Caco-2 (cell line): ENCODE data around the gene EN2. TPM values are rescaled to one million over a fixed set of nuclear protein-coding genes. Genes with fewer than 3 reads are reported as not detected.

Source experiments
- BruUV-seq: library from RNA; stranded (reverse); fragments of 400-500 nt; replicated peaks from 2 replicates; lab custom pipeline; 2021; lab: Mats Ljungman, UMichigan
- CTCF ChIA-PET: fragments of 300-600 bp; sonication (Branson Sonifier 250); formaldehyde crosslinking; loops from one replicate; lab custom pipeline; 2022; ENCODE audit warnings: antibody characterized with exemption; lab: Charles Lee
- POLR2A ChIA-PET: fragments of 300-600 bp; sonication (Branson Sonifier 250); formaldehyde crosslinking; loops from one replicate; lab custom pipeline; 2022; ENCODE audit warnings: antibody characterized with exemption; lab: Charles Lee
- DNase-seq, 2 experiments: peaks; one replicate each; pipeline versions ENCODE4 v3.0.0 to v3.0.0-alpha.2; 2020 to 2022
- H3K27me3 ChIP-seq: replicated peaks from 2 replicates; pipeline ENCODE4 v1.6.0; 2011; ENCODE audit warnings: low read length; ENCODE audit not compliant: control insufficient read depth, insufficient read depth
- H3K36me3 ChIP-seq: 2 replicates; pipeline ENCODE4 v1.5.1; 2011; ENCODE audit warnings: low read length; ENCODE audit not compliant: control insufficient read depth, insufficient read depth
- H3K4me1 ChIP-seq: fragments of 250-450 bp; sonication (Bioruptor Pico); 2 replicates; pipeline ENCODE4 v1.5.1; 2020; ENCODE audit warnings: mild to moderate bottlenecking
- H3K4me3 ChIP-seq: 2 replicates; pipeline ENCODE4 v1.5.1; 2011; ENCODE audit warnings: low read depth, mild to moderate bottlenecking, control low read depth, low read length
- H3K9me3 ChIP-seq: fragments of 250-450 bp; sonication (Bioruptor Pico); 2 replicates; pipeline ENCODE4 v1.5.1; 2020; ENCODE audit warnings: mild to moderate bottlenecking, moderate library complexity
- H3K27ac Mint-ChIP-seq: one replicate; pipeline ENCODE4 v1.8.0; 2022; ENCODE audit warnings: mixed read lengths; ENCODE audit not compliant: unreplicated experiment
- H3K27me3 Mint-ChIP-seq: one replicate; pipeline ENCODE4 v1.8.0; 2022; ENCODE audit warnings: mixed read lengths; ENCODE audit not compliant: insufficient read depth, unreplicated experiment
- H3K36me3 Mint-ChIP-seq: one replicate; pipeline ENCODE4 v1.8.0; 2022; ENCODE audit warnings: mild to moderate bottlenecking, mixed read lengths; ENCODE audit not compliant: insufficient read depth, unreplicated experiment
- H3K4me1 Mint-ChIP-seq: one replicate; pipeline ENCODE4 v1.8.0; 2022; ENCODE audit warnings: low read depth, mixed read lengths; ENCODE audit not compliant: unreplicated experiment
- H3K4me3 Mint-ChIP-seq: one replicate; pipeline ENCODE4 v1.8.0; 2022; ENCODE audit warnings: mild to moderate bottlenecking, moderate library complexity, mixed read lengths; ENCODE audit not compliant: unreplicated experiment
- H3K9me3 Mint-ChIP-seq: one replicate; pipeline ENCODE4 v1.8.0; 2022; ENCODE audit warnings: mixed read lengths; ENCODE audit not compliant: unreplicated experiment
- intact Hi-C: fragments of 100-400 bp; cut with micrococcal nuclease; formaldehyde crosslinking; loops from one replicate; pipeline ENCODE4 v1.10.0; 2022; ENCODE audit not compliant: unreplicated experiment
- total RNA-seq: library from RNA; stranded (reverse); gene quantifications from 2 replicates; pipeline ENCODE4 v1.2.3, GENCODE V29; 2022
- TF ChIP-seq, protein P1 (sequence below), 2 experiments: fragments of 200-600 bp in 1 of 2; IDR thresholded peaks; 1 replicate in 1 of 2; 2 replicates in 1 of 2; pipeline versions ENCODE4 v1.5.1 to v1.8.0; 2011 to 2022; ENCODE audit warnings: antibody characterized with exemption in 1 of 2, control low read depth in 1 of 2, inconsistent platforms in 1 of 2, low read depth in 1 of 2, low read length in 1 of 2, mild to moderate bottlenecking in 1 of 2, moderate library complexity in 1 of 2; ENCODE audit not compliant: insufficient read depth in 1 of 2, severe bottlenecking in 1 of 2, unreplicated experiment in 1 of 2

The EN2 gene
- total RNA-seq, 1 experiment from 2014 or later: 1.5 TPM

DNA sequence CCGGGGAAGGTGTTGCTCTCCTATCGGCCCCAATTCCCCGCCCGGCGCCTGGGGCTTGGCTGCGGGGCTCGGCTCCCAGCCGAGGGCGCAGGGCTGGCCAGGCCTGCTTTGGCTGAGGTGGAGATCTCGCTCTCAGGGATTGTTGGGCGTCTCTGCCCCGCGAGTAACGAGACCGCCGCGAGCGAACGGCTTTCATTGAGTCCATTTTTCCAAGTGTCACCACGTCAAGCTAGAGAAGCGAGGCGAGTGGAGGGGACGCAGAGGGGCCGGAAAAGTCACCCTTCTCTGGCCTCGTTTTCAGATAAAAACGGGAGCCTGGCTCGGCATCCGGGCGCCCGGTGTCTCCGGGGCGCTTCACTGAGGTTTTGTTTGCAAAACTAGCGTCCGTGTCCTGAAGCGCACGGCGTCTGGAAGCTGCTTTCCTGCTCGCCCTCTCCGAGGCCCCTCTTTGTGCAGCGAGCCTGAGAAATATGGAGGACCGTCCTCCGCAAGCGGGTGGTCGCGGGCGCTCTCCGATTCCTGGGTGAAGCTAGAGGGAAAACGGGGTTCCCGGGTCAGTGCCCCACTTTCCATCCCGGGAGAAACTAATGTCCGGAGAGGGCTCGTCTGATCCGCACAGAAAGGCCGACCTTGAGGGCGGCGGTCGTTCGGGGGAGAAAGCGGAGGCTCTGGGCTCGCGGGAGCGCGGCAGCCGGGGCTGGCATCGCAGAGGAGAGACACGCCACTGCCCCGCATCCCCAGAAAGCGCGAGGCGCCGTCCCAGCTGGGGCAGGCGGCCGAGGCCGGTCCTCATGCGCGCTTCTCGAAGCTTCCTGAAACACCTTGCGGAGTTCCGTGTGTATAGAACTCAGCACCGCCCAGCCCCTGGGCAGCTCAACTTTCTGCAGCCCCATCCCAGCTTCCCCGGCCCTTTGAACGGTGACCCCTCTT, 3.5 kb upstream of the EN2 start:
- BruUV-seq: no TSS peak
- Histone ChIP-seq H3K36me3 (no peaks in the 10 kb centered on the region), H3K4me3 (no peak overlapping the region), H3K4me1 (peaks cover 8% of the 10 kb centered on the region), H3K27me3 (peaks cover 1% of the 10 kb centered on the region), H3K9me3 (no peaks in the 10 kb centered on the region)
- Mint-ChIP-seq H3K27me3 (peaks cover 23% of the 10 kb centered on the region), H3K4me1 (peaks cover 7% of the 10 kb centered on the region), H3K4me3 (no peak overlapping the region), H3K9me3 (no peaks in the 10 kb centered on the region), H3K36me3 (peaks cover 13% of the 10 kb centered on the region), H3K27ac (no peak overlapping the region)
- TF ChIP-seq, protein P1, sequence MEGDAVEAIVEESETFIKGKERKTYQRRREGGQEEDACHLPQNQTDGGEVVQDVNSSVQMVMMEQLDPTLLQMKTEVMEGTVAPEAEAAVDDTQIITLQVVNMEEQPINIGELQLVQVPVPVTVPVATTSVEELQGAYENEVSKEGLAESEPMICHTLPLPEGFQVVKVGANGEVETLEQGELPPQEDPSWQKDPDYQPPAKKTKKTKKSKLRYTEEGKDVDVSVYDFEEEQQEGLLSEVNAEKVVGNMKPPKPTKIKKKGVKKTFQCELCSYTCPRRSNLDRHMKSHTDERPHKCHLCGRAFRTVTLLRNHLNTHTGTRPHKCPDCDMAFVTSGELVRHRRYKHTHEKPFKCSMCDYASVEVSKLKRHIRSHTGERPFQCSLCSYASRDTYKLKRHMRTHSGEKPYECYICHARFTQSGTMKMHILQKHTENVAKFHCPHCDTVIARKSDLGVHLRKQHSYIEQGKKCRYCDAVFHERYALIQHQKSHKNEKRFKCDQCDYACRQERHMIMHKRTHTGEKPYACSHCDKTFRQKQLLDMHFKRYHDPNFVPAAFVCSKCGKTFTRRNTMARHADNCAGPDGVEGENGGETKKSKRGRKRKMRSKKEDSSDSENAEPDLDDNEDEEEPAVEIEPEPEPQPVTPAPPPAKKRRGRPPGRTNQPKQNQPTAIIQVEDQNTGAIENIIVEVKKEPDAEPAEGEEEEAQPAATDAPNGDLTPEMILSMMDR (IDR thresholded peaks at IDR 0.05; ENCODE audit: insufficient read depth in 1 of 2, low read depth in 1 of 2, low read length in 1 of 2, severe bottlenecking in 1 of 2, unreplicated experiment in 1 of 2): no peak
- POLR2A ChIA-PET: no interaction called here
- intact Hi-C loops: loop anchor here (5.0 kb wide), 1 partner anchor 72 kb away; no protein-coding TSS in a partner anchor
- DNase-seq: no peak
- CTCF ChIA-PET: no interaction called here

DNA sequence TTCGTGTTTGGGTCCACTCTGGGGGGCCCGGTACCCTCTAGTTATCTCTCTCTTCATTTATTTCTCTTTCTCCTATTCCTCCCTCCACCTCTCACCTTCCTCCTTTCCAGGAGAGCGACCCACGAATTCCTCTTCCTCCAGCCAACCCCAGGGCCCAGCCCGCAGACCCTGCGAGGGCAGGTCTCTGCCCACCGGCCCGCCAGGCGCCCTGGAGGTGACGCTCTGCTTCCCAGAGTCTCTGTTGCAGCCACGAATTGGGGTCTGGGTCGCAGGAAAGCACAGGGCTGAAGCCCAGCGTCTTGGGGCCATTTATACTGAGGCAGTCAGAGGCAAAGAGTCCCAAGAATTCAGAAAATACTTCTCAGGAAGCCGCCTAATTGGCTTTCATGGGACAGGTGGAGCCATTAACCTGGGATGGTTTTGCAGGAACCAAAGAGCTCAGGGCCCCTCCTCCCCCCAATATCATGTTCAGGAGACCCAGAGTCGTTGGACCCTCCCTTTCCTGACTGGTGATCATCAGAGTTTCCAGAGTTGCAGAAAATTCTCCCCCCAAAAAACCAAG, 2.7 kb upstream of the EN2 start:
- H3K4me3 Mint-ChIP-seq: peak overlapping the region; percentile 82
- intact Hi-C loops: loop anchor here (5.0 kb wide), 1 partner anchor 73 kb away; no protein-coding TSS in a partner anchor
- Histone ChIP-seq H3K36me3 (no peaks in the 10 kb centered on the region), H3K9me3 (no peaks in the 10 kb centered on the region), H3K4me1 (peaks cover 8% of the 10 kb centered on the region), H3K4me3 (no peak overlapping the region), H3K27me3 (peaks cover 1% of the 10 kb centered on the region)
- peaks cover 17% of the 10 kb centered on the region for H3K36me3 Mint-ChIP-seq
- no peak for DNase-seq
- H3K4me1 Mint-ChIP-seq: peaks cover 7% of the 10 kb centered on the region
- no peak overlapping the region for H3K27ac Mint-ChIP-seq
- CTCF ChIA-PET: no interaction called here
- H3K9me3 Mint-ChIP-seq: no peaks in the 10 kb centered on the region
- POLR2A ChIA-PET: no interaction called here
- BruUV-seq: no TSS peak
- peaks cover 23% of the 10 kb centered on the region for H3K27me3 Mint-ChIP-seq
- TF ChIP-seq, protein P1 (IDR thresholded peaks at IDR 0.05; ENCODE audit: insufficient read depth in 1 of 2, low read depth in 1 of 2, low read length in 1 of 2, severe bottlenecking in 1 of 2, unreplicated experiment in 1 of 2): no peak
